Hematopoietic multipotent progenitor cell treated with erythropoietin and hydrocortisone succinate and interleukin-3 and kit ligand, for 8 days (in vitro differentiated cells): Measurements from ENCODE around the gene GRK5.

Source experiments
- DNase-seq: peaks from one replicate; pipeline ENCODE4 v3.0.0-alpha.2; 2015

Gene GRK5

DNA sequence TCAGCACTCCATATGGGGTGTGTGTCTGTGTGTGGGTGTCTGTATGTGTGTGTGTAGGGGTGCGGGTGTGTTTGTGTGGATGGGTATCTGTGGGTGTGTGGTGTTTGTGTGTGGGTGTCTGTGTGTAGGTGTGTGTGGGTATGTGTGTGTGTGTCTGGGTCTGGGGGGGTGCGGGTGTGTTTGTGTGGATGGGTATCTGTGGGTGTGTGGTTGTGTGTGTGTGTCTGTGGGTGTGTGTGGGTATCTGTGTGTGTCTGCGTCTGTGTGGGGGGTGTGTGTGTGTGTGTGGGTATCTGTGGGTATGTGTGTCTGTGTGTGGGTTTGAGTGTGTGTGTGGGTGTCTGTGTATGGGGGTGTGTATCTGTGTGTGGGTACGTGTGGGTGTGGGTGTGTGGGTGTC is 186.5 kb downstream of the GRK5 start:
- no peak for DNase-seq

DNA sequence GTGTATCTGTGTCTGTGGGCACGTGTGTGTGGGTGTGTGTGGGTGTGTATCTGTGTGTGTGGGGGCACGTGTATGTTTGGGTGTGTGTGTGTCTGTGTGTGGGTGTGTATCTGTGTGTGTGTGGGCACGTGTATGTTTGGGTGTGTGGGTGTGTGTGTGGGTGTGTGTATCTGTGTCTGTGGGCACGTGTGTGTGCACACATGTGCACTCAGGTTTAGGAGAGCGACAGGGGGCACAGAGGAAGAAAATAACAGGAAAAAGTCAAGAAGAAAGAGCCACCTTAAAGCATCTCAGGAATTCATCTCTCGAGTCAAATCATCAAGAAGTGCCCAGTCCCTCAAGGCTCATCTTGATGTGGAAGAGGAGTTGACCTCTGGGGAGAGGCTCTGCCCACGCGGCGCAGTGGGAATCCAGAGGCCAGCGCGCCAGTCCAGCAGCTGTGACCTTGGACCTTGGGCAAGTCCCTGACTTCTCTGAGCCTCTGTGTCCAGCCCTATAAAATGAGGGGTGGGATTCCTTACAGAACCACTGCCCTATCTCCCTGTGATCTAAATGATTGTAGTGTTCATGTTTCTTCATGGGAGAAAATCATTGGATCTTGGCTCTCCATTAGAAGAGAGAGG is 187.4 kb downstream of the GRK5 start:
- DNase-seq = no peak

DNA sequence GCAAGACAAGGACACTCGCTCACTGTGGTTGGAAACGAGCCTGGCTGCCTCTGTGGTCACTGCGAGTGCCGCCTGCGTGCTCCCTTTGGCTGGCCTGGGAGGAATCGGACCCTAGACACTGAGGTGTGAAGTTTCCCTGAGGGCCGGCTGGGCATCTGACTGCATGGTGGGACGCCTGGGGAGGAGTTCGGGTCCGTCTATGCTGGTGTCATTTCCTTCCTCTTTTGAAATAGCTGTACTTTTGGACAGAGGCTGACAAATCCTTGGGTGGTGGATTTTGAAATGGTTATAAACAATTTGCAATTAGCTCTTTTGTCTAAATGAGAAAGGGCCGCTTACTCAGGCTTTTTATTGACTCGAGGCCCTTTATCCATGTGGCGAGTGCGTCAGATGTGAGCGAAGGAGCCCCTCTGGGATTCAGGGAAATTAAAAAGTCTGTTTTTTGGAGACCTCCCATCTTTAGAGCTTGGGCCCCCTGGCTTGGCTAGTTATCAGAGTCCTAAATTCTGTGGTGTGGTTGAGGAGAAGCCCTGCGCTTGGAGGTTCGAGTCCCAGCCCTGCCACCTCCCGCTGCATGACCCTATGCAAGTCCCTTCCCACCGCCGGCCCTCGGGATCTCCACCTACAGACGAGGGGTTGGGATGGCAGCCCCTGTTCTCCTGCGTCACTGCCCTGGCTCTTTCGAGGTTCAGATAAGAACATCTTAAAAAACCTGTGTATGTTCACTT is 188.1 kb downstream of the GRK5 start:
- no peak for DNase-seq

DNA sequence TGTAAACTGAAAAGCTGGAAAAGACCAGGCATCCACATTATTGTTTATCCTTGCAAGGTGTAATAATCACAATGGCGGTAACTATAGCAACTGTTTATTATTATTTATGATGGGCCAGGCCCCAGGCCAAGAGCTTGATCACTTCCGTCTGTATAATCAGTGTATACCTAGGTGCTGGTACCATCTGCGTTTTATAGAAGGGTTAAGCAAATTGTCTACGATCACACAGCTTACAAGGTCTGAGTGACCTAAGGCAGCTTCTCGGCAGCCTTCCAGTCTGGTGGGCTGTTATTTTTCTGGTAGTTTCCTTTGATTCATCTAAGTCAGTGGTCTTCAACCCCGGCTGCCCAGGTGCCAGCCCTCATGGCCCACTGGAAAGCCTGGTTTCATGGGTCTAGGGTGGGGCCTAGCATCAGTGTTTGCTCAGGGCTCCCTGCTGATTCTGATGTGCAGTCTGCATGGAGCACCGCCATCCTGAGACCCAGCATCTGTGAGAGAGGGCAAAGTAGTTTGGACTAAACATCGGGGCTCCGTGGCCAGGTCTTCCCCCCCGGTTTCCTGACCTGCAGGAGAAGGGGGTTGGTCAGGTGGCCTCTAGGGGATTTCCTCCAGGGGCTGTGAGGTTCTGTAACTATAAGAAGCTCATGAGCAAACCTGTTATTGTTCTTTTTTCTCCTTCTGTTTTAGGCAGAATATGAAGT is 188.8 kb downstream of the GRK5 start:
- no peak for DNase-seq

DNA sequence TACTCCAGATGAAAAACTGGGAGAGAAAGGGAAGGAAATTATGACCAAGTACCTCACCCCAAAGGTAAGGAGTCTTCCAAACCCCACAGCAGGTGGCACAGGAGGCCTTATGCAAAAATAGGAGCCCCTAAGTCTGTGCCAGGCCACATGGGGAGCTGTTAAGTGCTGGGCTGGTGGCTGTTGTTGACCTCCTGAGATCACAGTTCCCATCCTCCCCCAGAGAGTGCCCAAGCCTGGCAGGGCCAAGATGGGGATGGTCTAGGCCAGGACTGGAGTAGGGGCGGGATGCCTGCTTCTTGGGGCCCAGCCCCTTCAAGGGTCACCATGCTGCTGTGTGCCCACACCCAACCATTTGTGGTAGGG is 189.3 kb downstream of the GRK5 start:
- no peak for DNase-seq

DNA sequence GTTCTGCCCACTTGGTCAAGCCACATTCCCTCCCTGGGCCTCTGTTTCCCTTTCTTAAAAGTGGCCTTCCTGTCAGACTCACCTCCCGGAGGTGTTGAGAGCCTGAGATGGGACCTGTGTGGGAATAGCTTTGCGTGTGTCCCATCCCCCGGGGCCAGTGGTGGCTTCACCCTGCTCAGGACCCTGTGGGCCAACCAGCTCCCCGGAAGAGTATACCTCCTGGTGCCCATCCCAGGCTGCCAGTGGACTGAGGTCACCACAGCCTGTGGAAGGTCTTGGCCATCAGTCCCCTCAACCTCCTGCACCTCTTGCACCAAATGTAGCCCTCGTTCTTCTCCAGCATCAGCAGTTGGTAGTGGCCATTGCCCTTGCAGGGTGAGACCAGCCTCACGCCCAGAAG is 190.0 kb downstream of the GRK5 start:
- DNase-seq = no peak

DNA sequence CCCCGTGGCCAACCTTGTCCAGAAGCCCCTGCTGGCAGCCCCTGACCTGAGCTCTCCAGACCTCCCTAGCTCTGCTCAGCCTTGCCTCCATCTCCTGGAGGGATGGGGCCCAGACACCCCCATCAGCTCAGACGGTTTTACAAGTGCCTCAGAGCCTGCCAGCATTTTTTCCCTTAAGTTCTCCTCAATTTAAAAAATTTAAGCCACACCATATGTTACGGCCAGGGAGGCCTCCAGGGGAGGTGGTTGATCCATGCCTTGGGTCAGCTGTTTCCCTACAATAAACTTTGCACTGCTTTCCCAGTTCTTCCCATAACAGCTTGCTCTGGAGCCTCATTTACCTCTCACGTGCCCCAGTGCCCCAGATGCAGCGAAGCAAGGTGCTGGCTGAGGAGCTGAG is 191.6 kb downstream of the GRK5 start:
- DNase-seq = no peak

DNA sequence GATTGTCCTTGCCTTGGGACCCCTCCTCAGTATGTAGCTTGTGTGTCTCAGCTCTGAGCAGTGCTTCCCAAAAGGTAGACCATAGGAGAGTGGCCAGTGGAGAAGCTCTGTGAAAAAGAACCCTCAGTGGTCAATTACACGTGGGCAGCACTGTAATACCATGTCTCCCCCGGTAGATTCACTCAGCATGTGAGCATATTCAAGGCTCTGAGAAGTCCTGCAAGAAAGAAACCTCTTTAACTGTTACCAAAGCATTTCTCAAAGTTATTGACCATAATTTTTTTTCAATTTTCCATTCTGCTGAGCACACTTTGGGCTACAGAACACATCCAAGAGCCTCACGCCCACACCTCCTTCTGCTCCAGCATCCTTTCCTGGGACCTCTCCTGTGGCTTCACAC is 192.1 kb downstream of the GRK5 start:
- no peak for DNase-seq

DNA sequence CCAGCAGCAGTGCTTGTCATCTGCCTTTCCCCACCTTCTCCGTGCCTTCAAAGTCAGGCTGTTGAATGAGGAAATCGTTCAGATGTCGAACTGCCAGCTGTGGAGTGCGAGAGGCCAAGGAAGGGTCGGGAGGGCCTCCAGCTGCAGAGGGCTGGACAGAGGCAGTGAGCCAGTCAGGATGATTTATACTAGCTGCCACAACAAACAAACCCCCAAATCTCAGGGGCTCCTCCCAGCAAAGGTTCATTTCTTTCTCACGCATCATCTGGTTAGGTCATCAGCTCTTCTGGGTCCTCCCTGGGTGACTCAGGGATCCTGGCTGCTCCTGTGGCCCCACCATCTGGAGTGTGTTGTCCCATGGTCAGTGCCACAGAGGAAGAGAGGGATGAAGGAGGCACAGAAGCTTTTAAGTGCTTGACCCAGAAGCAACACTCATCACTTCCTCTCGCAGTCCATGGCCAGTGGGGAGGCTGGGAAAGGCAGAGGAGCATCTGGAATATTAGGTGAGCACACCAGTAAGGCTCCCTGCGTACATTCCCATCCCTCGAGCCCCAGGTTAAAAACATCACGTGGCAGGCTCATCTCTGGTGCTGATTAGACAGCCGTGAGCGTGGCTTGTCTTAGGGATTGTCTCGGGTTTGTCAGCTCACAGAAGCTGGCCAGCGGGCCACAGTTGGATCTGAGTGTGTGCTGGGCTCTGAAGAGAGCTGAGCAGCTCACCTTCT is 194.5 kb downstream of the GRK5 start:
- no peak for DNase-seq

DNA sequence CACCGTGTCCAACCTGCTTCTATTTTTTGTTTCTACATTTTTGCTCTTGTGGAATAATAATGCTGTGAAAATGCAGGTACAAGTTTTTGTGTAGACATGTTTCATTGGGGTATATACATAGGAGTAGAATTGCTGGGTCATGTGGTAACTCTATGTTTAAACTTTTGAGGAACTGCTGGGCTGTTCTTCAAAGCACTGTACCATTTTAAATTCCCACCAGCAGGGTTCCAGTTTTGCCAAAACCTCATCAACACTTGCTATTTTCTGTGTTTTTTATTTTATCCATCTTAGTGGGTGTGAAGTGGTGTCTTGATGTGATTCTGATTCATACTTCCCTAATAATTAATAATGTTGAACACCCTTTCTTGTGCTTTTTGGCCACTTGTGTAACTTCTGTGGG is 196.6 kb downstream of the GRK5 start:
- DNase-seq = no peak

DNA sequence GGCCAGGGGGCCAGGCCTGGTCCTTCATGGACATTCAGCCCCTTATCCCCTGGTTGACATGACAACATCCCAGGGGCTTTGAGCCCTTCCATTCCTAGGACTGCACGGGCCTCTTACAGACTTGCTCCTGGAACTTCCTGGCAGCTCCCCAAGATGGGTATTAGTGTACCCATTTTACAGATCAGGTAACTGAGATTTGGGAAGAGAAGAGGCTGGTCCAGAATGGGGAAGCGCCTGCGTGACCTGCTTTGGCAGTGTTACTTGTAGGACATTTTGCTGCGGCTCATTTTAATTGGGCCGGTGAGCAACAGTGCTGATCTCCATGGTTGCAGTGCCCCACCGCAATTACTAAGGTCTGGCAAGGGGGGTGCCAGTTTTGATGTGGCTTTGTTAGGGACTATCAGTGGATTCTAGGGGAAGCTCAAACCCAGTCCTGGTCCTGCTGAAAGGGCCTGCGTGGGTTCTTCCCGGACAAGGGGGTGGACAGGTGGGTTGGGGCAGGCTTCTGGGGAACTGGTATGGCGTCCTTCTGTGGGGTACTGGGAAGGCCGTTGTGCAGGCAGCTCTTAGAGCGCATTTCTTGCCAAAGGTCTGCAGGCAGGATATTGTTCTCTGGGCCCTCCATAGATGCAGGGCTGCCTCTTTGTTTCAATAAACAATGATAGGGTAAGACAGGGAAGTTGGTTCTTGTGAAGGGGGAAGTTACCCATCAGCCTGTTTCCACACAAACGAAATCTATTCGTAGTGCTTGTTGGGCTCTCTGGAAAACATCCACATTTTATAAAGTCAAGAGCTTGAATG is 197.5 kb downstream of the GRK5 start:
- DNase-seq = no peak

DNA sequence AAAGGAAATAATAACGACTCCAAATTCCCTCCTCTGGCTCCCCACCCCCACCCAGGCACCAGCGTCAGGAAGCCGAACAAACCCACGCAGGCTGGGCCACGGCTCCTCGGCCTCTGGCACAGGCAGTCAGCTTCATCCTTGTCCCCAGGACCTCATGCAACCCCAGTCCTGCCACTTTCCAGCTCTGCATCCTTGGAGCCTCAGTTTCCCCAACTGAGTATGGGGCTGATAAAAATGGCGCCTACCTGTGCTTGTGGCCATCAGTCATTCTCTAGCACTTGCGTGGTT is 198.1 kb downstream of the GRK5 start:
- no peak for DNase-seq

DNA sequence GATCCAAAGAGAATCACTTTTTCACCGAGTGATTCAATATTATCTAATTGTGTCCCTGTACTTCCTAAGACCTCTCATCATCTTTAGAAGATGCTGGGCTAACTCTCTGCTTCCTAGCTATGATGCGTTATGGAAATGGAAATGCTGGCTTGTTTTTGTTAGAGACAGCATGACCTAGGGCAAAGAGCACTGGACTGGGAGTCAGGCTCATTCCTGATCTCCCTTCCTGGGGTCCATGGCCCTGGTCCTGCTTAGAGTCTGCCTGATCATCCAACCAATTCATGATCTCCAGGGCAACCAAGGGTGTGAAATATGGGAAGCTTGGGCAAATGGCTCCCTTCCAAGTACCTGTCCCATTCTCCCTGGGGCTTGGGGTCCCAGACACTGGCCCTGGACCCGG is 198.8 kb downstream of the GRK5 start:
- no peak for DNase-seq

DNA sequence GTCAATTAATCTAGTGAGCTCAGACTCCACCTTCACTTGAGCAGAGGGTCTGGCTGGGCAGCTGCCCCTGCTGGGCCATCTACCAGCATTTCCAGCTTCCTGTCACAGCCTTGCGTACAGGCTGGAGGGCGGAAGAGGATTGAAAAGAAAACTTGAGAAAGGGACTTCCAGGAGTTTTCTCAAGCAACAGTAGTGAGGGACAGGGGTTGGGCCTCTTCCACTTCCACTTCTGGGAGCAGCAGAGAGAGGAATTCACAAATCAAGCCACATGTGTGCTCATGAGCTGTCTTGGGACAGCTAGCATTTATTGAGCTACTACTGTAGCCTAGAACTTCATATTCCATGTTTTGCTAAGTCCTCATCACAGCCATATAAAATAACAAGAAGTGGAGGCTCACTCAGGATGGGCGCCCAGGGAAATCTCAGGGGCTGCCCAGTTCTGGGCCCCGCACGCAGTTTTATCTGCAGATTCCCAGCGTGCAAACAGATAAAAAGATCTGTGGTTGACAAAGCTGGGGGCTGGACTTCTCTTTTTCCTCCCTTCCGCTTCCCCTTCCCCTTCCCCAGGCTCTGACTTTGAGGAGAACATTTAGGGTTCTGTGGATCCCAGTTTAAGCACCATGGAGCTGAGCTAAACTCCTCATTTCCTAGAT is 199.4 kb downstream of the GRK5 start:
- no peak for DNase-seq

DNA sequence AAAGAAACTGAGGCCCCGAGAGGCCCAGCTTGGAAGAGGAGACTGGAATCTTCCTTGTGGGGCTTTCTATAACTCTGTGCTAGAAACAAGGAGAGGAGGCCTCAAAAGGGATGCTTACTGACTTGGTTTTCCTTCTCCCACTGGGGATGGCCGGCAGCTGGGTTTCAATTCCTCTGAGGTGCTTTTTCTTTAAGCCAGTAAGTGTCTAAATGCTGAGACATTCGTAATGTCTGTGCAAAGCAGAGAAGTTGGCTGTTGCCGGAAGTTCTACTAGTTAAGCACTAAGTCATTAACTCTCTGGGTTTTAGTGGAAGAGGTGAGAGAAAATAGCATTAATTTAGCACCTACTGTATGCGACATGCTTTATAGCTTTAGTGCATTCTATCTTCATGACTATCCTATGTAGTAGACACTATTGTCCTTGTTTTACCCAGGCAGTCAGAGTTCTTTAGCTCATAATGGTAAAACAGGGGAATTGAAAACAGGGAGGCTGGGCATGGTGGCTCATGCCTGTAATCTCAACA is 199.9 kb downstream of the GRK5 start:
- DNase-seq = no peak

DNA sequence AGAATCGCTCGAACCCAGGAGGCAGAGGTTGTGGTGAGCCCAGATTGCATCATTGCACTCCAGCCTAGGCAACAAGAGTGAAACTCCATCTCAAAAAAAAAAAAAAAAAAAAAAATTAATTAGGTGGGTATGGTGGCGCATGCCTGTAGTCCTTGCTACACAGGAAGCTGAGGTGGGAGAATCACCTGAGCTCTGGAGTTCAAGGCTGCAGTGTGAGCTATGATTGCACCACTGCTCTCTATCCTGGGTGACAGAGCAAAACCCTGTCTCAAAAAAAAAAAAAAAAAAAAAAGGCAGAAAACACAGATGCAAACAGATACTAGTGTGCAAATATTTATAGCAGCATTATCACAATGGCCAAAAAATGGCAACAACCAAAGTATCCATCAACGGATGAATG is 200.7 kb downstream of the GRK5 start:
- DNase-seq = no peak

DNA sequence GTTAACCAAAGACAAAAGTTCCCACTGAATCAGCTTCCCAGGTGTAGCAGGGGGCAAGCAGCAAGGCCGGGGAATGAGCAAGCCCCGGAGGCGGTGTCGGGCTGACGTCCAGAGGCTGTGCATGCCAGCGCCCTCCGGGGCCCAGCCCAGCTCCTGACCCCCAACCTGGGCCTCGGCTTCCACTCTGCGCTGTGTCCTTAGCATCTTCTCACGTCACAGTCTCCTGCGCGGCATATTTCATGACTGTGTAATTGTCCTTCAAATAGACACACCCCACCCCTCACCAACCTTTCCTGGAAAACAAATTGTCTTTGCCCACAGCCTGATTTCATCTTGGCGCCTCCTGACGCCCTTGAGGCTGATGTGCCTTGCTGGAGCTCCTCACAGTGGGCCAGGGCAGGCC is 201.6 kb downstream of the GRK5 start:
- DNase-seq = no peak

DNA sequence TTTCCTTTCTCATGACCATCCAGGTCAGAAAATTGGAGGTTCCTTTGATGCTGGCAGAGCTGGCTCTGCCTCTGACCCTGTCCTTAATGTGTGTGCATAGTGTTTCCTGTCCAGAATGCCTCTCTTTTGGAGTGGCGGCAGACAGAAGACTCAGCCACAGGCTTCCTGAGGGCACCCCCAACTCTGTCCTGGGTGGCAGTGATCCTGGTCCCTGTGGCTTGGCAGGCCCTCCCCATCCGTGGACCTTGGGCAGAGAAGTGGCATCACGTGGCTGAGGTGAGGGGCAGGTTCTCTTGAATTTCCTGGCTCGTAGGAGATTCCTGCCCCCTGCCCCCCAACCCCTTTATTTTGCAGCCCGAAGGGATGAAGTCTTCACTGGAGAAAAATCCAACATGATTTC is 202.0 kb downstream of the GRK5 start:
- no peak for DNase-seq

DNA sequence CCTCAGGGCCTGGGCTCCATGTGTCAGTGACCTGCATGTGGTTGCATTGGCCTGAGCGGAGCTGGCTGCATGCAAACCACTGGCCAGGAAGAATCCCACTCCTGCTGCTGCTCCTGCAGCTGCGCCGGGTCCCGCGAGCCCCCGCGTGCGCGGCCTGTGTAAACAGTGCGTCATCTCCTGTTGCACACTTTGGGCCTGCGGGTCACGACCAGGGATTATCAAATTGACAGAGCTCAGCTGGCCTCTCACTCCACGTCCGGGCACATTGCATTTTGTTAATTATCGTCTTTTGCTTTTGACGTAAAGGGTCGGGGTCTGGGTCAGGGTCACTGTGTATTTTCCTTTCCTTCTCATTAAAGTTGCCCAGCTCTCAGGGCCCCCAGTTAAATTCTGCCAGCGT is 202.5 kb downstream of the GRK5 start:
- DNase-seq = no peak

DNA sequence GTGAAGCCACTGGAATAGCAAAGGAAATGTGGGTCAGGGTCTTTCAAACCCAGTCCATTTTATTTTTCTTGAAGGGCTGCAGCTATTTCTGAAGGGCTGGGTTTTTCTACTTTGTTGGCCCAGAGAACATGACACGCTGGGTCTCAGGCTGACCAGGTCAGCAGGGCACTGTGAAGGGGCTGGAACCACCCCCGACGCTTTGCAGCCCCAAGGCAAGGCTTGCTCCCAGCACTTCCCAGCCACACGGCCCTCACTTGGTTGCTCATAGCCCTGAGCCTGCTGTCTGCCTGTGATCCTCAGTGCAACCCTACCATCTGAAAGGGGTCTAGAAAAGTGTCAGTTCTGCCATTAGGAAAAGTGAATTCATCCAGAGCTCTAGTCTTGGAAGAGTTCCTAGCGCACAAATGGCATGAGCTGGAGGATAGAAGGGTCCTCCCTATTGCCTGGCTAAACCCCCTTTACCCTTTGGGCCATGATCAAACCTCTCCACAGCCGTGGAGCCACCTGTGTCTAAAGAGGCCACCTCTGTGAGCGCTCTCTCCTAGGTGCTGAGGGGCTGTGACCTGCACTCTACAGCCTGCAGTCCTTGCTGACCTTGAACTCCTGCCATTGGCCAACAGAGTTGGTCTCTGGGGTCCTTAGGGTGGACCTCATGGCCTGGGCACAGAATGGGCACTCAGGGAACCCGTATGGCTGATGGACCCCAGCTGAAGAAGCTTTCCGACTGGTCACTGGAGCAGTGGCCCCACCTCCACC is 203.2 kb downstream of the GRK5 start:
- no peak for DNase-seq

DNA sequence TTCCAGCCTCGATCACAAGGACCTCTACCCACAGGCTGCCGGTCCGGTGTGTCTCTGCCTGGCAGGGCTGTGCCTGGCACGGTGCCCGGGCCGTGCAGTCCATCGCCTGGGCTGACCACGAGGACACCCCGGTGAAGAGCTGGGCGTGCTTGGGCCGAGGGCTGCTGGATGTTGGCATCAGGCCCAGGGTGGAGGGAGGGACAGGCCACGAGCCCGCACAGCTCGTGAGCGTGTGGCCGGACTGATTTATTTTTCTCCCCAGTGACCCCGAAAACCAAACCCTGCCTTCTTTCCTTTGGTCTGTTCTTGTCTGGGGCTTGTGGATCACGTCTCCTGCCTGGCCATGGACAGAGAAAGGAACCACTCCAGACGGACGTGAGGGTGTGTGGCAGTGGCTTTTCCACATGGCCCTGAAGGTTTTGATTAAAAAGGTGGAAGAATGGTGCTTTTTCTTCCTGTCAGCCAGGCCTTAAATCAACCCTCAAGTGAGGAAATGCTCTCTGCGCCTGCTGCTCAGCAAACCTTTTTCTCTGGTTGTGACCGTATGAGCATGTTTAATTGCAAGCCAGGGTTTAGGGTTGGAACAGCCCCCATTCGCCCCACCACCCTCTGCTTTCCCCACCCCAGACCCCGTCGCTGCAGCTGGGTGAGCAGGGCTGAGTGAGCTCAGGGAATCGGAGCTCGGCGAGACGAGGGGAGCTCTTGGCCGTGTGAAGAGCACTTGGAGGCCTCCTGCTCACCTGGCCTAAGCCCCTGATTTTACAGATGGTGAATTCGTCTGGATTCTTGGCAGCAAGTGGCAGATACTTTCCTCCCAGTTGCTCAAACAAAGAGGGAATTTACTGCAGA is 205.1 kb downstream of the GRK5 start:
- DNase-seq = no peak
